Endothelial cell of umbilical vein (primary cell): Measurements from ENCODE around the gene RAB4A. TPM values are rescaled to one million over a fixed set of nuclear protein-coding genes. Genes with fewer than 3 reads are reported as not detected.

Experiments used
- BruUV-seq: library from RNA; stranded (reverse); fragments of 400-500 nt; replicated peaks from 2 replicates; lab custom pipeline; 2021; lab: Mats Ljungman, UMichigan
- CTCF ChIA-PET: fragments of 300-600, 350-600 bp; sonication (Branson Sonifier 250); formaldehyde crosslinking; loops from one replicate; lab custom pipeline; 2021; ENCODE audit warnings: antibody characterized with exemption, inconsistent platforms; lab: Charles Lee
- POLR2A ChIA-PET: fragments of 300-600, 350-600 bp; sonication (Branson Sonifier 250); formaldehyde crosslinking; loops from one replicate; lab custom pipeline; 2021; ENCODE audit warnings: antibody characterized with exemption, inconsistent platforms; lab: Charles Lee
- DNase-seq: peaks from one replicate; pipeline ENCODE4 v3.0.0-alpha.2; 2011; ENCODE audit warnings: low read depth, low spot score
- FAIRE-seq: peaks from 2 replicates; lab custom pipeline; 2011; peaks lifted over from hg19 to GRCh38; lab: Jason Lieb, UNC
- H2AFZ ChIP-seq: 2 replicates; pipeline ENCODE4 v1.6.0; 2012; ENCODE audit warnings: low read depth, low read length, control low read depth, inconsistent platforms
- H3K27ac ChIP-seq: 2 replicates; pipeline ENCODE4 v1.5.1; 2011; ENCODE audit warnings: low read depth, mild to moderate bottlenecking, control low read depth, low read length, moderate library complexity; ENCODE audit not compliant: insufficient read depth
- H3K27me3 ChIP-seq, 2 experiments: 2 replicates each; pipeline versions ENCODE4 v1.6.0 to v1.6.1; 2011; ENCODE audit warnings: low read length in 2 of 2, mixed read lengths in 1 of 2; ENCODE audit not compliant: control insufficient read depth in 2 of 2, insufficient read depth in 2 of 2
- H3K36me3 ChIP-seq, 2 experiments: 2 replicates in 1 of 2; 3 replicates in 1 of 2; pipeline ENCODE4 v1.5.1; 2011; ENCODE audit warnings: low read length in 2 of 2, mild to moderate bottlenecking in 1 of 2, moderate library complexity in 1 of 2; ENCODE audit not compliant: control insufficient read depth in 2 of 2, insufficient read depth in 2 of 2; ENCODE audit errors: extremely low read depth in 1 of 2
- H3K4me1 ChIP-seq: 3 replicates; pipeline ENCODE4 v1.5.1; 2011; ENCODE audit warnings: mild to moderate bottlenecking, low read length; ENCODE audit not compliant: control insufficient read depth, insufficient read depth; ENCODE audit errors: extremely low read depth
- H3K4me2 ChIP-seq: 2 replicates; pipeline ENCODE4 v1.6.1; 2011; ENCODE audit warnings: low read length, control low read depth, mixed read lengths; ENCODE audit not compliant: insufficient read depth
- H3K4me3 ChIP-seq, 3 experiments: fragments of 200-600 bp in 1 of 3; sonication (generic), shearing (Covaris generic) in 1 of 3; replicated peaks in 1 of 3; 2 replicates each; pipeline ENCODE4 v1.5.1; 2011 to 2016; ENCODE audit warnings: control low read depth in 3 of 3, low read length in 3 of 3, mild to moderate bottlenecking in 2 of 3, inconsistent platforms in 1 of 3, low read depth in 1 of 3, moderate library complexity in 1 of 3; ENCODE audit not compliant: insufficient read depth in 1 of 3
- H3K79me2 ChIP-seq: 2 replicates; pipeline ENCODE4 v1.6.0; 2012; ENCODE audit warnings: low read length, inconsistent platforms; ENCODE audit not compliant: control insufficient read depth, insufficient read depth
- H3K9ac ChIP-seq: replicated peaks from 2 replicates; pipeline ENCODE3; 2011; ENCODE audit warnings: low read length, control low read depth; ENCODE audit not compliant: insufficient read depth; ENCODE audit errors: extremely low read depth
- H3K9me1 ChIP-seq: replicated peaks from 3 replicates; pipeline ENCODE4 v1.6.0; 2011; ENCODE audit warnings: mild to moderate bottlenecking, low read length; ENCODE audit not compliant: control insufficient read depth, insufficient read depth; ENCODE audit errors: extremely low read depth
- H3K9me3 ChIP-seq: replicated peaks from 2 replicates; pipeline ENCODE4 v1.5.1; 2012; ENCODE audit warnings: low read length, inconsistent platforms; ENCODE audit not compliant: control insufficient read depth, insufficient read depth
- H4K20me1 ChIP-seq: replicated peaks from 2 replicates; pipeline ENCODE3; 2011; ENCODE audit warnings: mild to moderate bottlenecking, low read length; ENCODE audit not compliant: control insufficient read depth, insufficient read depth; ENCODE audit errors: extremely low read depth
- FOS ChIP-seq: IDR thresholded peaks from 2 replicates; pipeline ENCODE4 v1.6.1; 2011; ENCODE audit warnings: mild to moderate bottlenecking, low read length, moderate library complexity, borderline replicate concordance; ENCODE audit not compliant: insufficient read depth
- dilution Hi-C: fragments of 300-500 bp; cut with MboI; formaldehyde crosslinking; loops from one replicate; pipeline ENCODE4 v1.15.0; 2019; ENCODE audit warnings: low sequenced_read_pairs; ENCODE audit not compliant: extremely low pct_ligation_motif_present
- intact Hi-C: fragments of 100-400 bp; cut with micrococcal nuclease; formaldehyde crosslinking; loops from one replicate; pipeline ENCODE4 v1.10.0; 2022
- polyA plus RNA-seq, 4 experiments: library from polyadenylated mRNA; depleted of rRNA in 3 of 4; stranded (reverse) in 3 of 4; unstranded in 1 of 4; fragments of >200 nt; gene quantifications; 2 replicates each; pipeline versions ENCODE4 v1.2.1 to v1.2.3, GENCODE V29; 2011 to 2012; ENCODE audit warnings: missing spikeins in 1 of 4
- total RNA-seq: library from RNA; stranded (reverse); gene quantifications from 2 replicates; pipeline ENCODE4 v1.2.3, GENCODE V29; 2021
- TF ChIP-seq, protein P1 (sequence below), 2 donors: IDR thresholded peaks; 1 replicate in 1 of 2; 2 replicates in 1 of 2; pipeline ENCODE4 v1.5.1; 2011; ENCODE audit warnings: low read length in 2 of 2, mild to moderate bottlenecking in 2 of 2, moderate library complexity in 2 of 2, control low read depth in 1 of 2, inconsistent platforms in 1 of 2, low read depth in 1 of 2; ENCODE audit not compliant: insufficient read depth in 1 of 2; ENCODE audit errors: extremely low read depth in 1 of 2

The RAB4A gene
- total and polyA plus RNA-seq, 2 donors (not counting 3 experiments of a cell fraction or from before 2014, with no cell fraction given) = 14.8 to 52.9 TPM

DNA sequence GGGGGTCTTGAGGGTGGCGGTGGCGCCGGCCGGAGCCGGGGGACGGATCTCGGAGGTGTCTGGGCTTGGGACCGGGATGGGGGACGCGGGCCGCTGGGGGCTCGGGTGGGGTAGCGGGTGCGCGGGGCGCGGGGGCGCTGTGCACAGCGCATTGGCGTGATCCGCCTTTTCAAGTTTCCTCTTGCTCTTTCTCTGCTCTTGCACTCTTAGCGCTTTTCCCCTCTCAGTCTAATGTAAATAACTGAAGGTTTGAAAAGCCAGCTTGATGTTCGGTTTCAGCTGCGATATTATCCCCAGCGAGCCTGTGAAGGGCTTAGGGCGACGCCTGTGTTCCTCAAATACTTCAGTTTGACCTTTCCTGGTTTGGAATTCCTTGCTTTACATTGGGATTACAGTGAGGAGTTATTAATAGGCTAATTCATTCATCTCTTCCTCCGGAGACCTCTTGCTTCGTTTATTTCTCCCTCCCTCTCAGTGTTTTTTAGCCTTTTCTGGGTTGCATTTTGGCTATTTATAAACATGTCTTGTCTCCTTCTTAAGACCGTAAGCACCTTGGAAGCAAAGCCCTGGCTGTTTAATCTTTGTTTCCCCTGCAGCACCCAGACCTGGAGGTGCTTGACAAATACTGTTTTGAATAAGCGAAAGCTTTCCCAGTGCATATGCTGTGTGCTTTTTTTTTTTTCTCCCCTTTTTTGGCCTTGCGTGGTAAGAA, 693 bp downstream of the RAB4A start:
- Histone ChIP-seq H3K9me1 (no peaks in the 10 kb centered on the region), H3K27me3 (no peaks in the 10 kb centered on the region), H3K4me2 (peak overlapping the region; percentile 82), H3K79me2 (peaks cover 47% of the 10 kb centered on the region), H3K36me3 (no peaks in the 10 kb centered on the region), H3K9me3 (no peaks in the 10 kb centered on the region), H3K4me3 (peak overlapping the region; percentile 57 to 93 (median 85)), H3K9ac (peak overlapping the region; percentile 50), H4K20me1 (no peaks in the 10 kb centered on the region), H3K27ac (no peak overlapping the region), H3K4me1 (peaks cover 10% of the 10 kb centered on the region), H2AFZ (peak overlapping the region; percentile 79)
- TSS peak; percentile 51 for BruUV-seq
- FAIRE-seq (no peak), DNase-seq (peak; percentile 51)
- ChIA-PET CTCF (interaction anchor here (1.0 to 3.5 kb wide), 6 partner anchors 13 to 287 kb away, joined by 3 to 14 read pairs (median 4); partner anchors contain the start of genes ABCB10, CCSAP and NUP133), POLR2A (no interaction called here)
- dilution Hi-C loops = no loop called here
- intact Hi-C loops = loop anchor here (1.0 to 5.0 kb wide), 2 partner anchors 71 to 236 kb away; partner anchors contain the start of gene NUP133
- TF ChIP-seq FOS = no peak
- TF ChIP-seq, protein P1, sequence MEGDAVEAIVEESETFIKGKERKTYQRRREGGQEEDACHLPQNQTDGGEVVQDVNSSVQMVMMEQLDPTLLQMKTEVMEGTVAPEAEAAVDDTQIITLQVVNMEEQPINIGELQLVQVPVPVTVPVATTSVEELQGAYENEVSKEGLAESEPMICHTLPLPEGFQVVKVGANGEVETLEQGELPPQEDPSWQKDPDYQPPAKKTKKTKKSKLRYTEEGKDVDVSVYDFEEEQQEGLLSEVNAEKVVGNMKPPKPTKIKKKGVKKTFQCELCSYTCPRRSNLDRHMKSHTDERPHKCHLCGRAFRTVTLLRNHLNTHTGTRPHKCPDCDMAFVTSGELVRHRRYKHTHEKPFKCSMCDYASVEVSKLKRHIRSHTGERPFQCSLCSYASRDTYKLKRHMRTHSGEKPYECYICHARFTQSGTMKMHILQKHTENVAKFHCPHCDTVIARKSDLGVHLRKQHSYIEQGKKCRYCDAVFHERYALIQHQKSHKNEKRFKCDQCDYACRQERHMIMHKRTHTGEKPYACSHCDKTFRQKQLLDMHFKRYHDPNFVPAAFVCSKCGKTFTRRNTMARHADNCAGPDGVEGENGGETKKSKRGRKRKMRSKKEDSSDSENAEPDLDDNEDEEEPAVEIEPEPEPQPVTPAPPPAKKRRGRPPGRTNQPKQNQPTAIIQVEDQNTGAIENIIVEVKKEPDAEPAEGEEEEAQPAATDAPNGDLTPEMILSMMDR (IDR thresholded peaks at IDR 0.05; ENCODE audit: extremely low read depth in 1 of 2, insufficient read depth in 1 of 2, low read depth in 1 of 2, low read length in 2 of 2) = peak in 1 of 2 donors; percentile 34
